Fibroblast of skin of right quadriceps (primary cell): ENCODE data around the gene CPNE9.
"Not testable (repeated sequence)": the region's sequence is repeated elsewhere in the genome, so short reads cannot be mapped to it uniquely, and the experiment has no call there.

Source experiments
- DNase-seq: peaks from one replicate; pipeline ENCODE4 v3.0.0-alpha.2; 2013

CPNE9 gene

DNA sequence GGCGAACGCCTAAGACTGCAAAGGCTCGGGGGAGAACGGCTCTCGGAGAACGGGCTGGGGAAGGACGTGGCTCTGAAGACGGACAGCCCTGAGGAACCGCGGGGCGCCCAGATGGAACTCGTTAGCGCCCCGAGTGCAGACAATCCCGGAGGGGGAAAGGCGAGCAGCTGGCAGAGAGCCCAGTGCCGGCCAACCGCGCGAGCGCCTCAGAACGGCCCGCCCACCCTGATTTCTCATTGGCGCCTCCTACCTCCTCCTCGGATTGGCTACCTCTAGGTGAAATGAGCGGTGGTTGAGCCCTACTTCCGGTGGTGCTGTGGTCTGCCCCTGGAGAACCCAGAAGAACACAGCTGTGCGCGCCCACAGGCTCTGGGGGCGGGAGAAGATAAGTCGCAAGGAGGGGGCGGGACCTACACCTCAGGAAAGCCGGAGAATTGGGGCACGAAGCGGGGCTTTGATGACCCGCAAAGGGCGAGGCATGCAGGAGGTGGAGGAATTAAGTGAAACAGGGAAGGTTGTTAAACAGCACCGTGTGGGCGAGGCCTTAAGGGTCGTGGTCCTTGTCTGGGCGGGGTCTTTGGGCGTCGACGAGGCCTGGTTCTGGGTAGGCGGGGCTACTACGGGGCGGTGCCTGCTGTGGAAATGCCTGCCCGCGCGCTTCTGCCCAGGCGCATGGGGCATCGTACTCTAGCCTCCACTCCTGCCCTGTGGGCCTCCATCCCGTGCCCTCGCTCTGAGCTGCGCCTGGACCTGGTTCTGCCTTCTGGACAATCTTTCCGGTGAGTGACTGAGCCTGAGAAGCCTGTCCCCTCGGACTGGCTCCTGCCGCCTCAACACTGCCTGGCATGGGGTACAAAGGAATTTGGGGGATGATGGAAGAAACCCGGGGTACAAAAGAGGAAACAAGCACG, 46.3 kb downstream of the CPNE9 start, which contains the start of gene OGG1:
OGG1 (plus strand) TSS at position 308 of the 911 bp plus-strand sequence; CDS start at position 643, 335 bp downstream.
- DNase-seq: peak; percentile 99

DNA sequence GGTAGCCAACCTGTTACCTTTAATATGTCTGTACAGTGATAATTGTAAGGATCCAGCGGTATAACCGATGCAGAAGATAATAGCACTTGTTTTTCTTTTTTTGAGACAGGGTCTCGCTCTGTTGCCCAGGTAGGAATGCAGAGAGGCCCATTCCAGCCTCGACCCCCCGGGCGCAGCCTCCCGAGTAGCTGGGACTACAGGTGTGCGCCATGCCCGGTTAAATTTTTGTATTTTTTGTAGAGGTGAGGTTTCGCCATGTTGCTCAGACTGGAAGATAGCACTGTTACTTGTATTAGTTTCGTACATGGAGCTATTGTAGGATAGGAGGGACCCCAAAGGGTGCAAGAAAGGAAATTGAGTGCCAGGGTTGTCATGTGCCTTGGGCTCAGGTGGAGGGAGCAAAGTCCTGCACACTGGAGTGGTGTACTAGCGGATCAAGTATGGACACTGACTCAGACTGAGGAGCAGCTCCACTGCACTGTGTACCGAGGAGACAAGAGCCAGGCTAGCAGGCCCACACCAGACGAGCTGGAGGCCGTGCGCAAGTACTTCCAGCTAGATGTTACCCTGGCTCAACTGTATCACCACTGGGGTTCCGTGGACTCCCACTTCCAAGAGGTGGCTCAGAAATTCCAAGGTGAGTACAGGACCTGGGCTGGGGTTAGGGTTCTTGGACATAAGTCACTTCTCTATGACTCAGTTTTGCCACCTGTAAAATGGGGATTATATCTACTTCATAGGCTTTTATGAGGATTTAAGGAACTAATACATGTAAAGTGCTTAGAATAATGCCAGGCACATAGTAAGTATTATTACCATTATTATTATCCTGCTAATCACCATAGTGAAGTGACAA, 47.2 kb downstream of the CPNE9 start:
- no peak for DNase-seq

DNA sequence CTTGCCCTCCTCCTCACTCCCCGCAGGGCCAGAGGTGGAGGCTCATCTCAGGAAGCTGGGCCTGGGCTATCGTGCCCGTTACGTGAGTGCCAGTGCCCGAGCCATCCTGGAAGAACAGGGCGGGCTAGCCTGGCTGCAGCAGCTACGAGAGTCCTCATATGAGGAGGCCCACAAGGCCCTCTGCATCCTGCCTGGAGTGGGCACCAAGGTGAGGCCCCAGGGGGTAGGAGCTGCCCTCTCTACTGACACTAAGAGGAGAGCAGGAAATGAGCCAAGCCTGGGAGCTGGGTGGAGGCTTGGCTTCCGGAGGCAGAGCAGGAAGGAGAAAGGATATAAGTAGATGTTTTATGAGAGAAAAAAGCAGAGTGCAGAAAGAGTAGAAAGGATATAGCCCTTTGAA, 51.0 kb downstream of the CPNE9 start:
- no peak for DNase-seq

DNA sequence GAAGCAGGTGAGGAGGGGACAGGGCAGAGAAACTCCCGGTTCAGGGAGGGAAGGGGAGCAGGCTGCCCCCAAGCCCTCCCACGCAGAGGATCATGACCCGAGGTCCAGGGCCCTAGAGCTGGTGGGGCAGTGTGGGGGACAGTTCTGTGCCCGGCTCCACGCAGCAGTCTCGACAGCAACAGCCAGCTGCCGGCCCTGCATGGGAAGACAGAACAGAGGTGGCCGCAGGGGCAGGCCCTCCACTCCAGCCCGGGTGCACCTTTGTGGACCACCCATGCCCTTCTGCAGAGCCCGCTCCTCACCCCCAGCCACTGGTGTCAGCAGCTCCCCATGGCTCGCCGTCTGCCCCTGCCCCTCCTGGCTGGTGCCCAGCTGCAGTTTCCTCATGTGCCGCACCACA, 53.8 kb downstream of the CPNE9 start:
- DNase-seq: no peak

DNA sequence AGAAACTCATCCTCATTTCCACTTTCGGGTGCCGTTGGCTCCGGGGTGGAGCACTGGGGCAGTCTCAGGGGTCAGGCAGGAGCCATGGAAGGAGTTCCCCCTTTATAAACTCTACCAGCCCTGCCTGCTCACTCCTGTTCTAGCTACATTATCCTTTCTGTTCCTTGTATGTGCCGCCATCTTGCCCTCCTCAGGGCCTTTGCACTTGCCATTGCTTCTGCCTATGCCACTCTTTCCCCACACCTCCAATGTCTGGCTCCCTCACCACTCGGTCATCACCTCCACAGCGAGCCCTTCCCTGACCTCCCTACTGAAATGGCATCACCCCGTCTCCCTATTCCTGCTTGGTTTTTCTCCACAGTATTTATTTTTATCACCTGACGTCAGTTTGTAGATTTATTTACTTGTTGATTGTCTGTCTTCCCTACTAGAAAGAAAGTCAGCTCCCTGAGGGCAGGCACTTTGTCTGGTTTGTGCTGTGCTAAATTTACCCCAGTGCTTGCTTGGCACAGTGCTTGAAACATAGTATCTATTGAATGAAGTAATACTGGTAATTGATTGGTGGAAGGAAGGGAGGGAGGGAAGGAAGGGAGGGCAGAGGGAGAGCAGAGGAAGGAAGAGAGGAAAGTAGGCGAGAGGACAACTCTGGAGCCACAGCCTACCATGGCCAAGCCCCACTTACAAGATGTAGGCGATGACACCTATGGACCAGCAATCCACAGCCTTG, 57.3 kb downstream of the CPNE9 start:
- DNase-seq: no peak

DNA sequence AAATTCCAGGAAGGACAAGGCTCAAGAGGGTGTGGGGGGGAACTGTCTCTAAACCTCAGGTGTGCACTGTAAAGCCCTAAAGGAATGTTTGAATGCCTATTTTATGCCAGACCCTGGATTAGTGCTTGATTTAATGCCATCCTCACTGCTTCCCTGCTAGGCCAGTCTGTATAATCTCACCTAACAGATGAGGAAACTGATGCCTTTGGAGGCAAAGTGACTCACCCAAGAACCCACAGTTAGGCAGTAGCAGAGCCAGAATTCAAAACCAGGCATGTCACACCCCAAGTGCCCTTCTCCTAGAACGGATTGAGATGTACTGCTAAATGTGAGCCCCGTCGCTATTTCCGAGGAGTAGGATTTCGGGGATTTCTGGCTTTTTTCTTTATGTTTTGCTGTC, 58.3 kb downstream of the CPNE9 start:
- no peak for DNase-seq

DNA sequence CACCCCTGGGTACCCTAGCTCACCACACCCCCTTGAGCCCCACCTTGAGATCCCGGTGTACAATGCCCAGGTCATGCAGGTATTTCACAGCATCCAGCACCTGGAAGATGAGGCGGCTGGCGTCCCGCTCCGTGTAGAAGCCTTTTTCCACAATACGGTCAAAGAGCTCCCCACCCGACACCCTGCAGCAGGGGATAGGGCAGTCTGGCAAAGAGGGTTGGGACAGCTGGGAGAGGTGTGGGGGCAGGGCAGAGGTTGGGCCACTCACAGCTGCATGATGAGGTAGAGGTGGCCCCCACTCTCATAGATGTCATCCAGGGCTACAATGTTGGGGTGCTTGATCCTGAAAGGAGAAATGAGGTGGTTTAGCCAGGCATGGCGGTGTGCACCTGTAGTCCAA, 59.2 kb downstream of the CPNE9 start:
- DNase-seq: no peak

DNA sequence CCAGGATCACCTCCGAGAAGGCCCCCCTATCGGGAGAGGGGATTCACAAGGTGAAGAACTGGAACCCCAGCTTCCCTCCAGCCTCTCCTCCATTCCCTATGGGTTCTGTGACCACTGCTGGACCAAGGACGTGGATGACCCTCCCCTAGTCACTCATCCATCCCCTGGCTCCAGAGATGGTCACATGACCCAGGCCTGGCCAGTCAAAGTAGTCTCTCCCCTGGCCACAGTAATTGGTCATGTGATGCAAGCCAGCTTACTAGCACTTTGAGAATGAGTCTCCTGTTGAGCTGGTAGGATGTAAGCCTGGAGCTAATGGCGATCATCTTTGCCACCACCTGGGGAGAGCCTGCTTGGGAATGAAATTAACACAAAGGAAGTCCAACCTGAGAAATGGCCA, 62.2 kb downstream of the CPNE9 start:
- no peak for DNase-seq

DNA sequence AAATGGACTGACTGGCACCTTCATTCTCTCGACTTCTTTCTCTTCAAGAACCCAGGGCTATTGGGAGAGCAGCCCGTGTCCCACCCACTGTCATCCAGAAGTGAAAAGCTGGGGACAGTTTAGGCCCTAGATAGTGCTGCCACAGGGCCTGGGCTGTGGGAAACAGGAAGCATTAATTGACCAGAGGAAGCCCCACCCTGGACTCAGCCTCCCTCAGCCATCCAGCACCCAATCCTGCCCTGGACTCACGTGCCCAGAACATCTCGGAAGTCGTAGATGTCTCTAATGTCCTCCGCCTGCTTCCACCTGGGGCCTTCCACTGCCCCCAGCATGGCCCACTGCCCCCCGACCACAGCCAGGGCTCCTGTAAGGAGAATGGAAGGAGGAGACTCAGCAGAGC, 63.8 kb downstream of the CPNE9 start:
- no peak for DNase-seq

DNA sequence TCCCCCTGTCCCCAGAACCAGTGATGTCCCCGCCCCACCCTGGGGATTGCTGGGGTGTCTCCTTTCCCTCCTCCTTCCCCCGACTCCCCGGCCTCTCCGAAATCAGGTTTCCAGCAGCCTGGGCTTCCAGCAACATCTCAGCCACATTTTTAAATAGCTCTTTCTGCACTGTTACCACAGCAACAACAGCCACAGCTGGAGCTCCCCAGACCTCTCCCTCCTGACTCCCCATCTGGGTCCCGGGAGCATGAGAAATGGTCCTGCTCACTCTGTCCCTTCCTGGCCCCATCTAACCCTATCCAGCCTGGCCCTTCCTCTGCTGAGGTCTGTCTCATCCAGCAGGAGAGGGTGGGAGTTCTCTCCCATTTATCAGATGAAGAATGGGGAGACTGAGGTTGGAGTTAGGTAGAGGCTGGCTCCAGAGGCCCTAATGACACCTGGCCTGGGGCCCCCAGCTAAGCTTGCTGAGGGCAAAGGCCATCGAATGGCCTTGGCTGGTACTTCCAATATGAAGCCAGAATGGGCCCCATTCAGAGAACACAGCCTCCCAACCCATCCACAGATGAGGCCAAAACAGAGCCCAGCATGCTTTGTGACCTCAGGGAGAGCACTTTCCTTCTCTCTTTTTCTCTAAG, 64.6 kb downstream of the CPNE9 start:
- no peak for DNase-seq

DNA sequence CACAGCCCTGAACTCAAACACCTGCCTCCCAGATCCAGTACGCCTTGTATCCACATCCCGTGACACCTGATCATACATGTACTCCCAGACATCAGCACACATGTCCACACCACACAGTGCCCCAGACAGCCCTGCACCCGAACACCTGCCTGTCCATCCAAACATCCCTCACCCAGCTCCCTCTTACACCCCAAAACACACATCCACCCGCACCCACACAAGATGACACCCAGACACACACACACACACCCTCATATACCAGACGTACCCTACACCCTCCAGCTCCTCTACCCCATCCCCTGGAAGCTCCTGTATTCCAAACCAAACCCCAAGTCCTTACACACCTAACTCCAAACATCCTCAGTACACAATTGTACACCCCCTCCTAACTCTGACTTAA, 65.4 kb downstream of the CPNE9 start:
- DNase-seq: no peak

DNA sequence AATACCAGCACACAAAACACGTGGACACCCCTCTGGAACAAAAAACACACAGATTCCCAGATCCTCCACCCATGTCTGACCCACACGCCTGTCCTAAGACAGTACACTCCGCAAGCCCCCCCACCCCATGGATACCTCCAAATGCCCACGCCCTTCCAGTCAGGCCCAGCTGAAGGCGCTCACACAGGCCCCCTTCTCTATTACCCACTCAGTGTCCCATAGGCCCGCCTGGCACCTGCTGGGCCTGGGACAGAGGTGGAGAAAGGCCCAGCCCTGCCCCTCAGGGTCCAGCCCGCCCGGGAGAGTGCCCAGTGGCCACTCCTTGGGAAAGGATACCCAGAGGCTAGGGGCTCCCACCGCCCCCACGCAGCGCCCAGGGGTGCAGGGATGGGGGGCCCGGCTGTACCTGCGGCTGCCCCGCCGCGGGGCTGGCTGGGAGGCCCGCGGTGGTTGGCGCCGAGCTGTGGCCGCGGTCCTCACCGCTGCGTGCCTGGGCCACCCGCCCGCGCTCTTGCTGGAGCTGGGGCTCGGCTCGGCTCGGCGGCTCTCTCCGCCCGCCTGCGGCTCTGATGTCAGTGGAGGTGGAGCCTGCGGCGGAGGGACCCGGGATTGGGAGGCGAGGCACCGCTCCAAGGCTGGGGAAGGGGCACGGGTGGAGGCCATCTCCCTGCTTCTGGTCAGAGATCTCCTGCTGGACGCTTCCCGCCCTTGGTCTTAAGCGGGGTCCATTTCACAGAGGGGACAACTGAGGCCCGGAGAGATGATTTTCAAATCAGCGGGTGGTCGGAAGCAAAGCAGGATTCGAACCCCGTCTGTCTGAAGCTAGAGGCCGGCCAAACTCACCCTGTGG, 66.0 kb downstream of the CPNE9 start, which contains the start of gene CAMK1:
CAMK1 (minus strand) TSS at position 522 of the 850 bp plus-strand sequence. CDS start 2,198 bp downstream, outside the sequence.
- peak; percentile 65 for DNase-seq

DNA sequence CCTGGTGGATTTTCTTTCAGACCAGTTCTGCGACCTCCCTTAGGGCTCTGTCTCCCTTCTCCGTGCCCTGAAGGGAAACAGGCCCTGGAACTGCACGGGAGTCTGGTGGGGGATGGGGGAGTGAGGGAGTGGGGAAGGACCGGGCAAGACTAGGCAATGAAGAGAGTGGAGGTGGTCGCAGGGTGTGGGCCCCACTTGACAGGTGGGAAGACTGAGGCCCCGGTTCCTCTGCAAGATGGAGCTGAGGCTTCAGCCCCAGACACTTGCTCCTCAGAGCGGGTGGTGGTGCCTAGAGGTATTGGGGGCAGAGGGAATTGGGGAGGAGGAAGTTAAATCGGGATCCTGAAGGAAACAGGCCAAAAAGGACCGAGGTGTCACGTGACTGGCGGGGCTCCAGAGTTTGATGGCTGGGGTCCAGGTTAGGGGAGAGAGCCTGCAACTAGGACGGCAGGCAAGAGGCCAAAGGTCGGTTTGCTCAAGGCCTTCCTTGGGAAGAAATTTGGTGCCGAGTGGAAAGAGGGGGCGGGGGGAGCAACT, 66.7 kb downstream of the CPNE9 start:
- no peak for DNase-seq

DNA sequence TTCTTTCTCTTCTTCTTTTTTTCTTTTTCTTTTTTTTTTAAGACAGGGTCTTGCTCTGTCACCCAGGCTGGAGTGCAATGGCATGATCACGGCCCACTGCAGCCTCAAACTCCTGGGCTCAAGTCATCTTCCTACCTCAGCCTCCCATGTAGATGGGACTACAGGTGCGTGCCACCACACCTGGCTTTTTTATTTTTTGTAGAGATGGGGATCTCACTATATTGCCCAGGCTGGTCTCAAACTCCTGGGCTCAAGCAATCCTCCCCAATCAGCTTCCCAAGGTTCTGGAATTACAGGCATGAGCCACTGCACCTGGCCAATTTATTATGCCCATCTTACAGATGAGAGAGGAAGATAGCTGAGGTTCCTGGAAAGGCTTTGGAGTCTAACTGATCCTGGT, 67.4 kb downstream of the CPNE9 start:
- not testable (repeated sequence) for DNase-seq

DNA sequence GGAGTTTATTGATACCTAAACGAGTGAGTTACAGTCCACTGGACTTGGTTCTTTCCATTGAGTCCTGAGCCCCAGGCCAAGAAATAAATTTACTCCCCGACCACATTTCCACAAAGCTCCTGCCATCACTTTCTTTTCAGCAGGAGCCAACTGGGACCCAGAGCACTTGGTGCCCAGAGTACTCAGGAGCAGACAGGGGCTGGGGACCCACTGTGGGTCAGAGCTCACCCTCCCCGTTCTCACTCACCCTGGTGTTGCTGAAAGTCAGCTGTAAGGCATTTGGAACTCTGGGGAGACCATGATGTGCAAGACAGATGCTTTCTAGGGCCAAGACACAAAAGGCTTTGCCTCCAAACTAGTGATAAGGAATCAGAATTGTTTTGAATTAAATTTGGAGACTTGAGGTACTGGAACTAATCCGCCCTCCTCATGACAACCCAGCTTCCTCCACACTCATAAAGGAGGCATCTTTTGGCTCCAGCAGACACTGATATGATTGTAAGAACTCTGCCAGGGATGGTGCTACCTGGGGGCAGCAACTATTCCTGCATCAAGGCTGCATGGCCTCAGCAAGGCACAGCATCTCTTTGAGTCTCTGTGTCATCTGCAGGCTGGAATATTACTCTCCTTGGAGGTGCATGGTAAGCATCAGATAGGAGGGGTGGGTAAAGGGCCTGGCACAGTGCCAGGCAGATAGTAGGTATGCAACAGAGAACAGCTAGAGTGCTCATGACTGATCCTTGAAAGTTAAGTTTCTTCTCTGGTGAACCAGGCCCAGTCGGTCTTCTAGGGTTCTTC, 73.5 kb downstream of the CPNE9 start:
- DNase-seq: no peak

DNA sequence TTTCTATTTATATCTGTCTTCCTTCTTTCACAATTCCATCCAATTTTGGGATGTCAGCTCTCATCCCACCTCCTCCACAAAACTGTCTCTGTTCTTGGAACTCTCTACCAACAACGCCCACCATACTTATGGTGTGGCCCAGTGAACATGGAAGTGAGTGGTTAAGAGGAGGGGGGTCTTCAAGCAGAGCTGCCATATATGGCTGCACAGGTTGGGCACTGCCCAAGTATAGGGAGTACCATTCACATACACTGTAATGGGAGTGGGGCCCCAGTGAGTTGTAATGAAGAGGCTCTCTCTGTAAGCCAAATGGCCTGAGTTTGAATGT, 74.0 kb downstream of the CPNE9 start:
- no peak for DNase-seq

DNA sequence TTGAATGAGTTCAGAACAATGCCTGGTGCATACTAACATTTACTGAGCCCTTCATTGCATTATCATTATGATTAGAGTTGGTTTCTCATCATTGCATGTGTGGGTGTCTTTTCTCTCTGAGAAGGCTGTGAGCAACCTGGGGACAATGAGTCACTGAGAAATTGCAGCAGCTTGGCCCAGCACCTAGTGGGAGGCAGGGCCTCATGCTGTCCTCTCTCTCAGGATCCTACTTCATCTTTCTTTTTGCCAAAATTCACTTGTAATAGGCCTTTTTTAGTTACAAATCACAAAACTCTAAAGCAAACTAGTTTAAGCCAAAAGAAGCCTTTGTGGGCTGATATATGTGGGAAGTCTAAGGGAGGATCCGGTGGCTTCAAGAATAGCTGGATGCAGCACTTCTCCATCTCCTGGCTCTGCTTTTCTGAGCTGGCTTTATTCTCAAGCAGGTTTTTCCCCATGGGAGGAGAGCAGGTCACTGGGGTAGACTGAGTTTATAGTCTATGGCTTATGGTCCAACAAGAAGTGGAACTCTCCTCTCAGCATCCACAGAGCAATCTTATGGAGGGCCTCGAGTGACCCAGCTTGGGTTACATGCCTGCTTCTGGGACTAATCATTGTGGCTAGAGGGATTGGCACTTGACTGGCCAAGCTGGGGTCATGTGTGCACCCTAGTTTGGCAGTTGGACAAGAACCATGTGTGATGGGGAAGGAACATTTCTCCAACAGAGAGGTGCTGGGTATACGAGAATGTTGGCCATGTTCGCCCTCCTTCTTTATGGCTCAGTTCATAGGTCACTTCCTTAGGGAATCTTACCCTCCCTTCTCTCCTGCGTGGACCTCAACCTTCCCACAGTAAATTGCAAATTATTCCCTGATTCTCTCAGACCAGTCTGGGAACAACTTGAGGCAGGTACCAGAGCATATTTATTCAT, 74.8 kb downstream of the CPNE9 start:
- DNase-seq: peak; percentile 61

DNA sequence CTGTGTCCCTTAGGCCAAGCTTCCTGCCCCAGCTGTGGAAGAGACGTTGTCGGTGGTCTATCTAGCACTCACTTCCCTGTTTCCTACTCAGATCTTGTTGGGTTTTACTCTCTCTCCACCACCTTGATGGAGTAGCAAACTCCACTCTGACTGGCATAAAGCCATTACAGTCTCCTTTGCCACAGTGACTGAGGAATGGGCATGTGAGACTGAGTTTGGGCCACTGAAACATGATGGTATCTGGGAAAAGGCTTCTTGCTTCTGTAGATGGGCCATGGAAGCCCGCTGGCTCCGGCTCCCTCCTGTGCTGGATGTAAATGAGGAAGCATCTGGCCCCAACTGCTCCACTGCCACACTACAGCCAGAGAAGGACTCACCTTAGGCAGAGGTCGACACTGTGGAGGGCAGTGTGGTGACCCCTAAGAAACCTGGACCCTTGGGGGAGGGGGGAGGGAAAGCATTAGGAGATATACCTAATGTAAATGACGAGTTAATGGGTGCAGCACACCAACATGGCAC, 75.5 kb downstream of the CPNE9 start:
- no peak for DNase-seq
